Fibroblast of the aortic adventitia (primary cell): Measurements from ENCODE around the gene BPGM. TPM values are rescaled to one million over a fixed set of nuclear protein-coding genes. Genes with fewer than 3 reads are reported as not detected.
"Not testable (repeated sequence)": the region's sequence is repeated elsewhere in the genome, so short reads cannot be mapped to it uniquely, and the experiment has no call there.

Experiments
- DNase-seq: peaks from one replicate; pipeline ENCODE4 v3.0.0-alpha.2; 2010; ENCODE audit warnings: low read depth
- H3K4me3 ChIP-seq: 2 replicates; pipeline ENCODE4 v1.5.1; 2011; ENCODE audit warnings: low read depth, mild to moderate bottlenecking, control low read depth, low read length, moderate library complexity
- total RNA-seq: library from RNA; depleted of rRNA; stranded (reverse); fragments of >200 nt; gene quantifications from 2 replicates; pipeline ENCODE4 v1.2.3, GENCODE V29; 2012; ENCODE audit warnings: low replicate concordance
- TF ChIP-seq, protein P1 (sequence below): IDR thresholded peaks from 2 replicates; pipeline ENCODE4 v1.5.1; 2011; ENCODE audit warnings: mild to moderate bottlenecking, low read length, control low read depth, inconsistent platforms; ENCODE audit not compliant: insufficient read depth

BPGM gene
- total RNA-seq, 1 donor: 52.4 TPM

GRCh38 chr7:134662166-134662870, 15.7 kb downstream of the BPGM start:
- no peak overlapping the region for H3K4me3 ChIP-seq
- peak; percentile 41 for DNase-seq
- TF ChIP-seq, protein P1, sequence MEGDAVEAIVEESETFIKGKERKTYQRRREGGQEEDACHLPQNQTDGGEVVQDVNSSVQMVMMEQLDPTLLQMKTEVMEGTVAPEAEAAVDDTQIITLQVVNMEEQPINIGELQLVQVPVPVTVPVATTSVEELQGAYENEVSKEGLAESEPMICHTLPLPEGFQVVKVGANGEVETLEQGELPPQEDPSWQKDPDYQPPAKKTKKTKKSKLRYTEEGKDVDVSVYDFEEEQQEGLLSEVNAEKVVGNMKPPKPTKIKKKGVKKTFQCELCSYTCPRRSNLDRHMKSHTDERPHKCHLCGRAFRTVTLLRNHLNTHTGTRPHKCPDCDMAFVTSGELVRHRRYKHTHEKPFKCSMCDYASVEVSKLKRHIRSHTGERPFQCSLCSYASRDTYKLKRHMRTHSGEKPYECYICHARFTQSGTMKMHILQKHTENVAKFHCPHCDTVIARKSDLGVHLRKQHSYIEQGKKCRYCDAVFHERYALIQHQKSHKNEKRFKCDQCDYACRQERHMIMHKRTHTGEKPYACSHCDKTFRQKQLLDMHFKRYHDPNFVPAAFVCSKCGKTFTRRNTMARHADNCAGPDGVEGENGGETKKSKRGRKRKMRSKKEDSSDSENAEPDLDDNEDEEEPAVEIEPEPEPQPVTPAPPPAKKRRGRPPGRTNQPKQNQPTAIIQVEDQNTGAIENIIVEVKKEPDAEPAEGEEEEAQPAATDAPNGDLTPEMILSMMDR: no peak

DNA sequence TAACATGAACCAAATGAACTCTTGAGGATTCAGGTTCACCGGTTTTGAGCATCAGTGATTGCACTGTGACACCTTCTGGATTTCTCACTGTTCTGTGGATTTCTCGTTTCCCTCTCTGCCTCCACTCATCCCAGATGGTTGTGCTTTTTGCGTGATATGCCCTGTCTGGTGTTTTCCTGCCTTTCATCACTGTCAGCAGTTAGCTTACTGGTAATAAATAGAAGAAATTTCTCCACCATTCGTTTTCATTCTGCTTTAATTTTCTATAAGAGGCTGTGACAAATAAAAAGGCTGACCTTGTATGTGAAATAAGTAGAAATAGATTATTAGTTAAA, 16.2 kb downstream of the BPGM start:
- TF ChIP-seq, protein P1: no peak
- no peak overlapping the region for H3K4me3 ChIP-seq
- no peak for DNase-seq

- DNase-seq, H3K4me3 ChIP-seq: not testable (repeated sequence)
Observed at GRCh38 chr7:134665045-134665444, 18.4 kb downstream of the BPGM start.

DNA sequence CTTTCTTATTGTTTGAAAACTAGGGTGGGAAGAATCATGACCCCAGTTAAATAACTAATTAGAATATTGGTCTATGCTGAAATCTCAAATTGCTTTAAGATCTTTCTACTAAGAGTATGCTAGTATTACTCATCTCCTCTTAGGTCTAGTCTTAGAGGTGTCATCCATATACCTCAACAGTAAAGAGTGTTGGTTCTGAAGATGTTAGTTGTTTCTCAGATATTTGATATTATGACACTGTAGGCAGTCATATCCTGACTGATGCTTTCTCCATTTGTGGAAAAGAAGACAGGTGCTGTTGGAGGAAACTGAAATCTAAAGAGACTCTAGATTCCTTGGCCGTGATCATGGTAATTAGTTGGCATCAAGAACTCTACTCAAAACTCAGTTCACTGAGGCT, 21.2 kb downstream of the BPGM start:
- TF ChIP-seq, protein P1: no peak
- no peak overlapping the region for H3K4me3 ChIP-seq
- DNase-seq: no peak

DNA sequence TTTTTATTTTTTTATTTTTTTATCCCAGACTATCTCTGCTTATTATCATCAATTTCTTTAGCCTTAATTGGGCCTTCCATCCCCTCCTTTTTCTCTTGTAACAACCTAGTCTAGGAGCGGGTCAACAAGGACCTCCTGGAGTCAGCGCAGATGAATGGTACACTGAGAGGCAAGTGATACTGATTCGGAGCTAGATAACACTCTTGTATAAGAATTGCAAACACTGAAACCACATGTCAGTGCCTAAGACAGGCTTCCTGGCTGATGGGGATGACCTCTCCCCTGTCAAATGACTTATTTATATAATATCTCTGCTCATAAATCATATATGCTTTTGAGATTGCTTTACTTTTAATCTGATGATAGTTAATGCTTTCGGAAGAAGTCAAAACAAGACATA, 22.7 kb downstream of the BPGM start:
- TF ChIP-seq, protein P1: no peak
- no peak overlapping the region for H3K4me3 ChIP-seq

DNA sequence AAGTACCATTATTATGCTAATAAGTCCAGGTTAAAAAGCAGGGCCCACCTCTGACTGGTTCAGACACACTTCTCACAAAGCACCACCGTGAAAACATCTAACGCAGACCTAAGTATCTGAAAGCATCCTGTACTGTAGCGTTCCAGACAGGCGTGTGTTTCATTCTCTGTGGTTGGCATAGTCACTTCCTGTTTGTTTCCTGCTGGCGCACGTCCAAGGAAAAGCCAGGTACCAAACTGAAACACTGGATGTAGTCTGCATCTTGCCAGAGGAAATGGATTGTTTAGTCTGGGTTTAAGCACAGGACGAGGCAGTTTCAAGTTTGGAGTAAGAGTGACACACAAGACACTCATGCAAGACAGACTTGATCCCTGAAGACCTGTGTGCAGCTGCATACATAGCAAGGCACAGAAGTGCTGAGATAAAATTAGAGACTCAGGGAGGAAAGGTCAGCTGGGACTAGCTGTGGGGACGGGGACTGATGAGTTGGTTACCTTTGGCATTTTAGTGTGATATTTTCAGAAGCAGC, 23.3 kb downstream of the BPGM start:
- TF ChIP-seq, protein P1: no peak
- peak; percentile 82 for DNase-seq
- peak overlapping the region; percentile 1 for H3K4me3 ChIP-seq

More for the DNA sequence above, 22.7 kb downstream of the BPGM start:
- DNase-seq: no peak

GRCh38 chr7:134671609-134672008, 25.0 kb downstream of the BPGM start:
- TF ChIP-seq, protein P1: no peak
- DNase-seq: no peak
- no peak overlapping the region for H3K4me3 ChIP-seq
